ENCODE results near the gene LRRC8C. TPM values are rescaled to one million over a fixed set of nuclear protein-coding genes. Genes with fewer than 3 reads are reported as not detected.

Gene LRRC8C
- total and polyA plus RNA-seq, 10 of the 15 experiments (the other 5 are each of a cell fraction or from before 2014, with no cell fraction given), result 2.3 to 16.3 (median 10.8) TPM

DNA sequence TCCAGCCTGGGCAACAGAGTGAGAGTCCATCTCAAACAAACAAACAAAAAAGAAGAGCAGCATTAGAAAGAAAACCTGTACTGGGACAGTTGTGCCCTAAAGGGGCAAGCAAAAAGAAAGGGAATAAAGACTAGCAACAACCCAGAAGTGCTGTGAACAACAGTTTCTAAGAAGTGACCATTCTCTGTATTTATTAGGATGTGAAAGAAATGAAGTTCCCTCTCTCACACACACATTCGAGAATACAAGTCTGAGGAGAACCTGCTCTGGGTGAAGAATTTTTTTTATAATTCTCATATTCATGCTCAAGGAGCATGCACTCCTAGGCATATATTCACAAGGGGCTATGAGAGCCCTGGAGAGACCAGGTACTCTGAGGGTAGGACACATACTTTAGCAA, 128.4 kb downstream of the LRRC8C start:
- in situ Hi-C loops (cut with MboI), result loop anchor here (10.0 kb wide), 1 partner anchor 277 kb away; no protein-coding TSS in a partner anchor
- no peak overlapping the region for H3K4me2 ChIP-seq (ENCODE audit: control insufficient read depth, insufficient read depth)
- POLR2A ChIA-PET, result interaction anchor here (1.2 to 1.9 kb wide), 2 partner anchors 94 to 132 kb away, joined by 4 read pairs; no protein-coding TSS in a partner anchor

DNA sequence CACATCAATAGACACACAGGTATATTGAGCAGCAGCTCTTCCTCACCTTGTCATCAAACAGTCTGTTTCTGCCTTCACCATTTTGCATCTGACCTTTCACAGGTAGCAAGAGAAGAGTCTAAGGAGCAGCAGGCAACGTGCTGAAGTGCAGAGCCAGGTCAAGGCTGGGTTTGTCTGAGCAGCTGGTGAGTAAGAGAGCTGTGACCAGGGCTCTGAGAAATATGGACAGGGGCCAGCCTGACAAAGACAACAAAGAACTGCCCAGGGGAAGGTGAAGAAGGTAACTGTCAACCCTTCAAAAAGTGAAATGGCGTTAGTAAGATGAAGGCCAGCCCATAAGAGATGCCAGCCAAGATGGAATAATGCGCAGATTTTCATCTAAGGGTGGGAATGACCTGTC, 129.0 kb downstream of the LRRC8C start:
- Histone ChIP-seq H3K9me3 (replicated peaks; ENCODE audit: control insufficient read depth, insufficient read depth, low read length) (no peaks in the 10 kb centered on the region), H4K20me1 (ENCODE audit: control insufficient read depth, insufficient read depth) (no peaks in the 10 kb centered on the region), H3K79me2 (ENCODE audit: control insufficient read depth, insufficient read depth, low read length) (no peaks in the 10 kb centered on the region), H3K9ac (ENCODE audit: control insufficient read depth, insufficient read depth, low read length) (no peak overlapping the region), H3K4me1 (ENCODE audit: control insufficient read depth, insufficient read depth, low read length) (peaks cover 11% of the 10 kb centered on the region), H3K27ac (ENCODE audit: control insufficient read depth, insufficient read depth) (no peak overlapping the region), H3K36me3 (ENCODE audit: control insufficient read depth in 2 of 2, insufficient read depth in 2 of 2, low read length in 1 of 2) (no peaks in the 10 kb centered on the region), H3K27me3 (replicated peaks in 1 of 2; ENCODE audit: control insufficient read depth in 2 of 2, insufficient read depth in 2 of 2, low read length in 1 of 2) (no peaks in the 10 kb centered on the region), H2AFZ (ENCODE audit: control insufficient read depth, low read depth, low read length) (no peak overlapping the region), H3K4me3 (no peak overlapping the region), H3K4me2 (ENCODE audit: control insufficient read depth, insufficient read depth) (no peak overlapping the region)
- RAD21 ChIA-PET (ENCODE audit: unreplicated experiment), result interaction anchor here (0.6 to 16.6 kb wide), 13 partner anchors 42 to 278 kb away, joined by 3 to 302 read pairs (median 11); partner anchors contain the start of gene LRRC8C
- FAIRE-seq (no peak), DNase-seq (ENCODE audit: low read depth, low spot score) (no peak), ATAC-seq (no peak)
- SMC1A ChIA-PET (ENCODE audit: uncharacterized antibody, unreplicated experiment), result interaction anchor here (1.2 to 18.1 kb wide), 14 partner anchors 9 to 279 kb away, joined by 3 to 391 read pairs (median 16); partner anchors contain the start of gene LRRC8C
- BruUV-seq (replicated peaks), result no TSS peak
- intact Hi-C loops (cut with micrococcal nuclease; ENCODE audit: unreplicated experiment) (loop anchor here (2.0 to 5.0 kb wide), 4 partner anchors 43 to 243 kb away; no protein-coding TSS in a partner anchor), in situ Hi-C loops (cut with MboI) (loop anchor here (10.0 kb wide), 1 partner anchor 277 kb away; no protein-coding TSS in a partner anchor)
- CTCF ChIA-PET, result interaction anchor here (0.5 to 15.8 kb wide), 20 partner anchors 10 to 278 kb away, joined by 3 to 369 read pairs (median 13); partner anchors contain the start of gene LRRC8C
- WGBS (ENCODE audit: insufficient coverage, insufficient replicate concordance, low lambda C conversion rate, missing lambda C conversion rate), result 64% methylated on average over 3 of the region's 3 CpGs
- POLR2A ChIA-PET, result interaction anchor here (0.6 to 2.7 kb wide), 5 partner anchors 19 to 151 kb away, joined by 4 to 13 read pairs (median 5); partner anchors contain the start of gene LRRC8C
- TF ChIP-seq MXI1 (IDR thresholded peaks at IDR 0.05; ENCODE audit: low read depth, low read length), result no peak
- no peak for TF ChIP-seq IRF4 (IDR thresholded peaks at IDR 0.05; ENCODE audit: low read depth, low read length)
- TF ChIP-seq JUNB (IDR thresholded peaks at IDR 0.05), result no peak
- TF ChIP-seq, protein P1, sequence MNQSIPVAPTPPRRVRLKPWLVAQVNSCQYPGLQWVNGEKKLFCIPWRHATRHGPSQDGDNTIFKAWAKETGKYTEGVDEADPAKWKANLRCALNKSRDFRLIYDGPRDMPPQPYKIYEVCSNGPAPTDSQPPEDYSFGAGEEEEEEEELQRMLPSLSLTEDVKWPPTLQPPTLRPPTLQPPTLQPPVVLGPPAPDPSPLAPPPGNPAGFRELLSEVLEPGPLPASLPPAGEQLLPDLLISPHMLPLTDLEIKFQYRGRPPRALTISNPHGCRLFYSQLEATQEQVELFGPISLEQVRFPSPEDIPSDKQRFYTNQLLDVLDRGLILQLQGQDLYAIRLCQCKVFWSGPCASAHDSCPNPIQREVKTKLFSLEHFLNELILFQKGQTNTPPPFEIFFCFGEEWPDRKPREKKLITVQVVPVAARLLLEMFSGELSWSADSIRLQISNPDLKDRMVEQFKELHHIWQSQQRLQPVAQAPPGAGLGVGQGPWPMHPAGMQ (IDR thresholded peaks at IDR 0.05; ENCODE audit: borderline replicate concordance), result no peak
- no peak for TF ChIP-seq FOXM1 (IDR thresholded peaks at IDR 0.05; ENCODE audit: low read depth, low read length)
- TF ChIP-seq NFIC (IDR thresholded peaks at IDR 0.05; ENCODE audit: low read depth, low read length), result no peak
- no peak for TF ChIP-seq NFYA (IDR thresholded peaks at IDR 0.05; ENCODE audit: borderline replicate concordance, low read depth, low read length)
- no peak for TF ChIP-seq NFYB (IDR thresholded peaks at IDR 0.05; ENCODE audit: insufficient read depth, low read depth, low read length)
- no peak for TF ChIP-seq RUNX3 (IDR thresholded peaks at IDR 0.05; ENCODE audit: low read length)
- TF ChIP-seq, protein P2, sequence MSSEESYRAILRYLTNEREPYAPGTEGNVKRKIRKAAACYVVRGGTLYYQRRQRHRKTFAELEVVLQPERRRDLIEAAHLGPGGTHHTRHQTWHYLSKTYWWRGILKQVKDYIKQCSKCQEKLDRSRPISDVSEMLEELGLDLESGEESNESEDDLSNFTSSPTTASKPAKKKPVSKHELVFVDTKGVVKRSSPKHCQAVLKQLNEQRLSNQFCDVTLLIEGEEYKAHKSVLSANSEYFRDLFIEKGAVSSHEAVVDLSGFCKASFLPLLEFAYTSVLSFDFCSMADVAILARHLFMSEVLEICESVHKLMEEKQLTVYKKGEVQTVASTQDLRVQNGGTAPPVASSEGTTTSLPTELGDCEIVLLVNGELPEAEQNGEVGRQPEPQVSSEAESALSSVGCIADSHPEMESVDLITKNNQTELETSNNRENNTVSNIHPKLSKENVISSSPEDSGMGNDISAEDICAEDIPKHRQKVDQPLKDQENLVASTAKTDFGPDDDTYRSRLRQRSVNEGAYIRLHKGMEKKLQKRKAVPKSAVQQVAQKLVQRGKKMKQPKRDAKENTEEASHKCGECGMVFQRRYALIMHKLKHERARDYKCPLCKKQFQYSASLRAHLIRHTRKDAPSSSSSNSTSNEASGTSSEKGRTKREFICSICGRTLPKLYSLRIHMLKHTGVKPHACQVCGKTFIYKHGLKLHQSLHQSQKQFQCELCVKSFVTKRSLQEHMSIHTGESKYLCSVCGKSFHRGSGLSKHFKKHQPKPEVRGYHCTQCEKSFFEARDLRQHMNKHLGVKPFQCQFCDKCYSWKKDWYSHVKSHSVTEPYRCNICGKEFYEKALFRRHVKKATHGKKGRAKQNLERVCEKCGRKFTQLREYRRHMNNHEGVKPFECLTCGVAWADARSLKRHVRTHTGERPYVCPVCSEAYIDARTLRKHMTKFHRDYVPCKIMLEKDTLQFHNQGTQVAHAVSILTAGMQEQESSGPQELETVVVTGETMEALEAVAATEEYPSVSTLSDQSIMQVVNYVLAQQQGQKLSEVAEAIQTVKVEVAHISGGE (CRISPR knock-in tag; IDR thresholded peaks at IDR 0.05), result no peak

More for the DNA sequence above, 128.4 kb downstream of the LRRC8C start:
- DNase-seq (ENCODE audit: low read depth, low spot score) (no peak), FAIRE-seq (no peak), ATAC-seq (no peak)
- no peaks in the 10 kb centered on the region for H3K27me3 ChIP-seq (replicated peaks in 1 of 2; ENCODE audit: control insufficient read depth in 2 of 2, insufficient read depth in 2 of 2, low read length in 1 of 2)
- no peak overlapping the region for H3K27ac ChIP-seq (ENCODE audit: control insufficient read depth, insufficient read depth)
- no peak overlapping the region for H3K4me3 ChIP-seq
- no peaks in the 10 kb centered on the region for H4K20me1 ChIP-seq (ENCODE audit: control insufficient read depth, insufficient read depth)
- WGBS (ENCODE audit: insufficient coverage, insufficient replicate concordance, low lambda C conversion rate, missing lambda C conversion rate), result 48% methylated on average over 1 of the region's 1 CpG
- CTCF ChIA-PET, result interaction anchor here (1.5 to 15.8 kb wide), 9 partner anchors 31 to 277 kb away, joined by 6 to 369 read pairs (median 37); partner anchors contain the start of gene LRRC8C
- BruUV-seq (replicated peaks), result no TSS peak
- TF ChIP-seq NFXL1 (IDR thresholded peaks at IDR 0.05; ENCODE audit: borderline replicate concordance) (no peak), NFYB (IDR thresholded peaks at IDR 0.05; ENCODE audit: insufficient read depth, low read depth, low read length) (no peak), ZZZ3 (IDR thresholded peaks at IDR 0.05; ENCODE audit: control insufficient read depth, insufficient read length, low read depth) (no peak)
- SMC1A ChIA-PET (ENCODE audit: uncharacterized antibody, unreplicated experiment), result interaction anchor here (0.6 to 18.1 kb wide), 11 partner anchors 10 to 278 kb away, joined by 3 to 391 read pairs (median 9); partner anchors contain the start of gene LRRC8C
- no peaks in the 10 kb centered on the region for H3K36me3 ChIP-seq (ENCODE audit: control insufficient read depth in 2 of 2, insufficient read depth in 2 of 2, low read length in 1 of 2)
- no peak overlapping the region for H2AFZ ChIP-seq (ENCODE audit: control insufficient read depth, low read depth, low read length)
- intact Hi-C loops (cut with micrococcal nuclease; ENCODE audit: unreplicated experiment), result loop anchor here (5.0 kb wide), 1 partner anchor 149 kb away; no protein-coding TSS in a partner anchor
- no peak overlapping the region for H3K9ac ChIP-seq (ENCODE audit: control insufficient read depth, insufficient read depth, low read length)
- H3K9me3 ChIP-seq (replicated peaks; ENCODE audit: control insufficient read depth, insufficient read depth, low read length), result no peaks in the 10 kb centered on the region
- peaks cover 11% of the 10 kb centered on the region for H3K4me1 ChIP-seq (ENCODE audit: control insufficient read depth, insufficient read depth, low read length)
- H3K79me2 ChIP-seq (ENCODE audit: control insufficient read depth, insufficient read depth, low read length), result no peaks in the 10 kb centered on the region
- RAD21 ChIA-PET (ENCODE audit: unreplicated experiment), result interaction anchor here (0.8 to 16.6 kb wide), 5 partner anchors 41 to 277 kb away, joined by 3 to 302 read pairs (median 11); partner anchors contain the start of gene LRRC8C
